NCI-H187 (cell line): ENCODE measurements around the gene FHL1.
"Not testable (repeated sequence)": the region's sequence is repeated elsewhere in the genome, so short reads cannot be mapped to it uniquely, and the experiment has no call there.

Experiments used
- DNase-seq, 2 experiments: peaks; one replicate each; lab custom pipeline; 2025; lab: John Stamatoyannopoulos, UW

The FHL1 gene

DNA sequence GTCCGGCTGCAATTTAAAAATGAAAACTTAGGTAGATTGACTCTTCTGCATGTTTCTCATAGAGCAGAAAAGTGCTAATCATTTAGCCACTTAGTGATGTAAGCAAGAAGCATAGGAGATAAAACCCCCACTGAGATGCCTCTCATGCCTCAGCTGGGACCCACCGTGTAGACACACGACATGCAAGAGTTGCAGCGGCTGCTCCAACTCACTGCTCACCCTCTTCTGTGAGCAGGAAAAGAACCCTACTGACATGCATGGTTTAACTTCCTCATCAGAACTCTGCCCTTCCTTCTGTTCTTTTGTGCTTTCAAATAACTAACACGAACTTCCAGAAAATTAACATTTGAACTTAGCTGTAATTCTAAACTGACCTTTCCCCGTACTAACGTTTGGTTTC lies 62.9 kb downstream of the FHL1 start:
- DNase-seq, result no peak

DNA sequence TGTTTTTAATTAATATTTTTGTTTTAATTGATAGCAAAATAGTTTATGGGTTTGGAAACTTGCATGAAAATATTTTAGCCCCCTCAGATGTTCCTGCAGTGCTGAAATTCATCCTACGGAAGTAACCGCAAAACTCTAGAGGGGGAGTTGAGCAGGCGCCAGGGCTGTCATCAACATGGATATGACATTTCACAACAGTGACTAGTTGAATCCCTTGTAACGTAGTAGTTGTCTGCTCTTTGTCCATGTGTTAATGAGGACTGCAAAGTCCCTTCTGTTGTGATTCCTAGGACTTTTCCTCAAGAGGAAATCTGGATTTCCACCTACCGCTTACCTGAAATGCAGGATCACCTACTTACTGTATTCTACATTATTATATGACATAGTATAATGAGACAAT lies 63.5 kb downstream of the FHL1 start:
- no peak for DNase-seq

DNA sequence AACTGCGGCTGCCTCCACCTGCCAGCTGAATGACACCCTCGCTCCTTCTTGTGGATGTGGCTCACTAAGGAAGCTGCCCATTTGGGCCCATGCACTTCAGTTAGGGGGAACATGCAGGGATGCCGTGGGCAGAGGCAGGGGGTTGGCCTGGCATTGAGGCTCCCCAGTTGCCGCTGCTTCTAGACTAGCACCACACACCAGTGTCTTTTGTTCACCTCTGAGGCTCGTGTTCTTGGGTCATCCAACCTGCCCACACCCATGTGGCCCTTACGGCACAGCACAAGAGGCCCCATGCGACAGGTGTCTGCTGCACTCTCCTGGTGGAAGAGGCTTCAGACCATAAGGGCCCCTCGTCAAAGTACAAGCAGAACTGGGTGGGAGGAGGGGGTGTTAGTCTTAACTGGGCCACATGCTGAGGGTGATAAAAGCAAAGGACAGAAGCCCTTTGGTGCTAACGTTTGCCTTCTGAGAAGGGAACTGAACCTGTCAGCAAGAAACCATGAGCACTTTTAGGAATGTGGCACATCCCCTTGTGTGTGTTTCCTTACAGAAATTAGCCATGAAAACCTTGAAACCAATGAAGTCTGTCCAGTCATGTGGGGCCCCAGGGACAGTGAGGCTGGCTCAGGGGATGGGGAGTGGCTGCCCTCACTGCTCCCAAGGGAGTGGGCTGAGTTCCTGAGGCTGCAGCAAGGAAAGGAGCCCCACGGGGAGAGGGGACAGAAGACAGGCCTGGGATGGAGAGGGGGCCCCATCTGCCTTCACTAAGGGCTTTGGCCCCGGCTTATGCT lies 64.6 kb downstream of the FHL1 start:
- no peak for DNase-seq

DNA sequence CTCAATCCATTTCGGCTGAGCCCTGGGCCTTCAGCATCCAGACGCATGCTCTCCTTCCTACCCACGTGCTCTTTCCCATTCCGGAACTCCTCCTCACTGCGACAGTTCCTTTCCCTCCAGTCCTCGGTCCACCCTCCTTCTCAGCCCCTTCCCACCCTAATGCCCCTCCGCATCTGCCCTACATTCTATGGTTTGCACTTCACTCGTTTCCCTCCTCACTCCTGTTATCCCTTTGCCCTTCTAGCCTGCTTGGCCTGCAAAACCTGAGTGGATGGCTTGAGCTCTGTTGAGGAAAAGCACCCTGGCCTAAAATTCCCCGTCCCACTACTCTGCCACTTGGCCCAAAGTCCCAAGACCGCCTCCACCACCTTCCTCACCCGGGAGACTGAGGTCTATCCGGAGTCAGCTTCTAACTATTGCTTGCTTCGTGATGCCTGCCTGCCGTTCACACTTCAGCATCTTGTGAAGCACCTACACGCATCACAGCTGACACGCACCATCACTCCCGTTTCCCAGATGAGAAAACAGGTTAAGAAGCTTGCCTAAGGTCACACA lies 65.3 kb downstream of the FHL1 start:
- DNase-seq, result no peak

- DNase-seq, result no peak
These were observed 67.2 kb downstream of the FHL1 start for GRCh38 chrX:136214551-136214950.

- DNase-seq, result no peak
These were observed 68.2 kb downstream of the FHL1 start for GRCh38 chrX:136215559-136215958.

DNA sequence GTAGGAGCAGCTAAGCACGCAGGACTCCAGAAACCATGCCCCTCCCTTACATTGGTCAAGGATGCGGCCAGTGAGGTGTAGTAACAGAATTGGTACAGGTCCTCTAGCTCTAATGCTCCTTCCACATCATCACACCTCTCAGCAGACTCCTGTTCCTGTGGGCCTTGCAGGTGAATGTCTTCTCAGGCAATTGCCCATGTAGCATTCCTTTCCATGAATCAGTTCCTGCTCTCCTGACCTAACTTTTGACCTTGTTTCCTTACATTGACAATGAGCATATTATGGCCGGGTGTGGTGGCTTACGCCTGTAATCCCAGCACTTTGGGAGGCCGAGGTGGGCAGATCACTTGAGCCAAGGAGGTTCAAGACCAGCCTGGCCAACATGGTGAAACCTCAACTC lies 72.6 kb downstream of the FHL1 start:
- DNase-seq, result no peak

GRCh38 chrX:136220540-136220939 lies 73.2 kb downstream of the FHL1 start:
- DNase-seq, result no peak

DNA sequence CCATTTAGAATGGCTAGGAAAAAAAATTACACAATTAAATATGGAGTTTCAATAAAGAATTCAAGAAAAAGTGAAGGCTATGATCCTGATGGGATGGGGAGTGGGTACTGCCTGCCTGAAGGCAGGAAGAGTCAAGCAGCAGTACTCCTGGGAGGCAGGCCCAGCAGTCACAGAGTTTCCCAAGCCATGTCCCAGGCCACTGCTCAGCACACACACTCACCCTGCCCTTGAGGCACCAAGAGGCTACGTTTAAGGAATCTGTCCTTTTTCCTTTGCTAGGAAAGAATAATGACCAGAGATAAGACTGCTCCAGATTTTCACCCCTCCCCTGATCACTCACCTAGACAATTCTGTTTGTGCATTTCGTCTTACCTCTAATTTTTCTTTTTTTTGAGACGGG lies 73.6 kb downstream of the FHL1 start:
- DNase-seq, result no peak

GRCh38 chrX:136221851-136222513 lies 74.6 kb downstream of the FHL1 start:
- DNase-seq, result no peak

- DNase-seq, result no peak
These were observed 79.7 kb downstream of the FHL1 start for GRCh38 chrX:136227074-136227473.

- DNase-seq, result no peak
These were observed 80.9 kb downstream of the FHL1 start for GRCh38 chrX:136227948-136228838.

DNA sequence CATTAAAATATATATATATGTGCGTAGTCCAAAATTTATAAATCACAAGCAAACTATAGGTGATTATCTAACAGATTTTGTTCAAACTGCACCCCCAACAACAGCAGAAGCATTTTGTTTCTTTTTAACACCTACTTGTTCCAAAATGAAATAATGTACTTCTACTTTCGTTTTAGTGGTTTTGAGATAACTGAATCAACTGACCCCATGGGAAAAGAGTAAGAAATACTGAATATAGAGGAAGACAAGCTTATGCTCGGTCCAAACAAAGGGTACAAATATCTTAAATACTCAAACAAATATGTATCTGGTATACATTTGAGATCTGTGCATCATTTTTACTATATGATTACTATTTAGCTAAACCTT lies 81.5 kb downstream of the FHL1 start:
- no peak for DNase-seq

DNA sequence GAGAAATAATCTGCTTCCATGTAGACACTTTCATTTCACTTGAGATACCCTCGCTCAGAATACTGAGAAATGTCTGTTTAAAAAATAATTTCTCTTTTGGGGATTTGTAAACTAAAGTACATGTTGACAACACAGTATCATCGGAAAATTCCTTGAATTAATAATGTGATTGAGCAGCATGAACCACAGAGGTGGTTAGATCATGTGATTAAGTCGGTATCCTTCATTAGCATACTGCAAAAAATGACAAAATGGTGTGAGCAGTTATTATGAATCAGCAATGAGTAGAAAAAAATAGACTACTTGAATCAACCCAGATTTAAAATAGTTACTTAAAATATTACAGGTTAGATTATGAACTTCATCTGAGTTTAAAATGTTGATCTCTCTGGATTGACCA lies 89.7 kb downstream of the FHL1 start:
- DNase-seq, result no peak

- not testable (repeated sequence) for DNase-seq
These were observed 90.5 kb downstream of the FHL1 start for GRCh38 chrX:136237849-136238248.

GRCh38 chrX:136246201-136246600 lies 98.9 kb downstream of the FHL1 start:
- DNase-seq, result no peak

GRCh38 chrX:136250191-136251040 lies 103.1 kb downstream of the FHL1 start:
- DNase-seq, result no peak

GRCh38 chrX:136251041-136251991 lies 104.0 kb downstream of the FHL1 start, which contains the start of gene MAP7D3:
TSS of gene MAP7D3 (minus strand) at chrX:136251400. CDS start at chrX:136251358, 42 bp downstream.
- DNase-seq, result no peak

DNA sequence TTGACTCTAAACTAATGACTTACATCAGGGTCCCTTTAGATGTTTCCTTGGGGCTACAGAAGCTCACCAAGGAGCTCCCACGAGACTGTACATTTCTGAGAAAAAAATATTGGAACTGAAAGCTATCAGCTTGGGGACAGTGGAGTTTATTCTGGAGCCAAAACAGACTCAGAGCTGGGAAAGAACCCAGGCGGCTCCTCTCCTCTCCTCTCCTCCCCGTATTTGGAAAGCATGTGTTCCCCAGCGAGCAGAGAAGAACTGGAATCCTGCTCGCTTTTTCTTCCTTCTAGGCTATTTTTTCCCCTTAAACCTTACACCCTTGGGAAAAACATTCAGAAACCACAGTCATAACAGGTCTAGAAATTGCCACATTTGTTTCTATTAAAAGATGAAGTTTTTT lies 108.2 kb downstream of the FHL1 start:
- DNase-seq, result no peak

DNA sequence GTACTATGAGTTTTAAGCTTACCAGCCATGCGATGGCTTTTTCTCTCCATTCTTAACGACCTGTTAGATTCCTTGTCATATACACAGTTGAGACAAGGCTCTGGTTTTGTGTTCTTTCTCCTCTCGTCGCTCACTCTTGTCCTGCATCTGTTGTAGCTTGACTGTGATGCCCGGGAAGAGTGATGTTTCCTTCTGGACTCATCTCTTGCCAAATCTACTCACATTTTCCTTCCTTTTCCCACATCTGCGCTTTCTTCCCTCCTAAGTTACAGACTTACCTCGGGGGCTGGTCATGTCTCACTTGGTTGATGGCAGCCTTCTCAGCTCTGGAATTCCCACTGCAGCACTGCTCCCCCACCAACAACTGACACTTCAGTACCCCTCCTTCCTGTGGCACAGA lies 108.7 kb downstream of the FHL1 start:
- DNase-seq, result no peak
